H1 (cell line): ENCODE results near the gene STPG1. TPM values are rescaled to one million over a fixed set of nuclear protein-coding genes. Genes with fewer than 3 reads are reported as not detected.

ENCODE experiments used
- CTCF ChIA-PET: fragments of 300-600 bp; sonication (Branson Sonifier 250); formaldehyde crosslinking; loops from one replicate; lab custom pipeline; 2021; ENCODE audit not compliant: partially characterized antibody; lab: Charles Lee
- POLR2A ChIA-PET: fragments of 300-600 bp; sonication (Branson Sonifier 250); formaldehyde crosslinking; loops from one replicate; lab custom pipeline; 2021; ENCODE audit warnings: inconsistent platforms; ENCODE audit not compliant: partially characterized antibody; lab: Charles Lee
- DNase-seq, 2 experiments: peaks; one replicate each; pipeline versions ENCODE4 v3.0.0 to v3.0.0-alpha.2; 2010 to 2022; ENCODE audit warnings: low spot score in 2 of 2, low read depth in 1 of 2, mixed read lengths in 1 of 2
- FAIRE-seq: peaks from 2 replicates; lab custom pipeline; 2011; peaks lifted over from hg19 to GRCh38; lab: Jason Lieb, UNC
- H2AFZ ChIP-seq: 2 replicates; pipeline ENCODE4 v1.8.1; 2012; ENCODE audit warnings: low read length, inconsistent platforms
- H2AK5ac ChIP-seq: 2 replicates; pipeline ENCODE4 v1.6.1; 2013; ENCODE audit warnings: low read depth, low read length
- H2BK120ac ChIP-seq: replicated peaks from 2 replicates; pipeline ENCODE3; 2013; ENCODE audit warnings: low read depth, low read length, inconsistent platforms
- H2BK12ac ChIP-seq: 2 replicates; pipeline ENCODE4 v1.6.1; 2013; ENCODE audit warnings: low read depth, low read length
- H2BK15ac ChIP-seq: 2 replicates; pipeline ENCODE4 v1.6.1; 2013; ENCODE audit warnings: low read length
- H2BK20ac ChIP-seq: 2 replicates; pipeline ENCODE4 v1.6.1; 2013; ENCODE audit warnings: low read length
- H2BK5ac ChIP-seq: 2 replicates; pipeline ENCODE4 v1.6.1; 2013; ENCODE audit warnings: low read depth, low read length
- H3K14ac ChIP-seq: 2 replicates; pipeline ENCODE4 v1.6.1; 2013; ENCODE audit warnings: inconsistent platforms; ENCODE audit not compliant: insufficient read length
- H3K18ac ChIP-seq: 2 replicates; pipeline ENCODE4 v1.6.1; 2013; ENCODE audit warnings: low read length; ENCODE audit errors: extremely low read depth
- H3K23ac ChIP-seq: 2 replicates; pipeline ENCODE4 v1.6.1; 2013; ENCODE audit warnings: inconsistent platforms; ENCODE audit not compliant: insufficient read length
- H3K23me2 ChIP-seq: 2 replicates; pipeline ENCODE4 v1.6.1; 2013; ENCODE audit warnings: low read depth, low read length
- H3K27ac ChIP-seq: 2 replicates; pipeline ENCODE4 v1.6.1; 2011; ENCODE audit warnings: low read depth, low read length, inconsistent platforms
- H3K27me3 ChIP-seq, 4 experiments: replicated peaks in 1 of 4; 1 replicate in 1 of 4; 2 replicates in 3 of 4; pipeline versions ENCODE4 v1.6.1 to v1.8.1; 2011 to 2013; ENCODE audit warnings: low read length in 3 of 4, mild to moderate bottlenecking in 3 of 4, inconsistent platforms in 2 of 4, mixed read lengths in 2 of 4, moderate library complexity in 1 of 4; ENCODE audit not compliant: control insufficient read depth in 3 of 4, insufficient read depth in 3 of 4; ENCODE audit errors: extremely low read depth in 1 of 4
- H3K36me3 ChIP-seq, 4 experiments: 2 replicates each; pipeline versions ENCODE4 v1.6.1 to v1.8.1; 2011 to 2013; ENCODE audit warnings: mild to moderate bottlenecking in 4 of 4, low read length in 3 of 4, moderate library complexity in 2 of 4, control low read depth in 1 of 4, inconsistent platforms in 1 of 4; ENCODE audit not compliant: insufficient read depth in 4 of 4, control insufficient read depth in 2 of 4
- H3K4ac ChIP-seq: replicated peaks from 2 replicates; pipeline ENCODE3; 2013; ENCODE audit warnings: low read length, low read depth, mixed read lengths, inconsistent platforms; ENCODE audit not compliant: insufficient read length
- H3K4me1 ChIP-seq, 4 experiments: replicated peaks in 1 of 4; 1 replicate in 1 of 4; 2 replicates in 3 of 4; pipeline versions ENCODE4 v1.6.1 to v1.8.1; 2011 to 2013; ENCODE audit warnings: low read length in 3 of 4, inconsistent platforms in 2 of 4, mixed read lengths in 1 of 4; ENCODE audit not compliant: insufficient read depth in 4 of 4, control insufficient read depth in 3 of 4
- H3K4me2 ChIP-seq, 2 experiments: 2 replicates each; pipeline versions ENCODE4 v1.6.1 to v1.8.1; 2011 to 2013; ENCODE audit warnings: low read depth in 2 of 2, low read length in 2 of 2, control low read depth in 1 of 2, inconsistent platforms in 1 of 2, mild to moderate bottlenecking in 1 of 2; ENCODE audit not compliant: insufficient read depth in 1 of 2
- H3K4me3 ChIP-seq, 4 experiments: fragments of 200-600, 300-600 bp in 1 of 4; sonication (generic), shearing (Covaris generic), sonication (Bioruptor Twin) in 1 of 4; 2 replicates each; pipeline versions ENCODE4 v1.5.1 to v1.8.1; 2011 to 2016; ENCODE audit warnings: low read length in 4 of 4, low read depth in 3 of 4, control low read depth in 2 of 4, inconsistent platforms in 2 of 4, mild to moderate bottlenecking in 2 of 4, mixed read lengths in 1 of 4, moderate library complexity in 1 of 4; ENCODE audit not compliant: insufficient read depth in 2 of 4; ENCODE audit errors: extremely low read depth in 1 of 4
- H3K56ac ChIP-seq: replicated peaks from 2 replicates; pipeline ENCODE3; 2013; ENCODE audit warnings: low read depth, mild to moderate bottlenecking, mixed read lengths, low read length, inconsistent platforms; ENCODE audit not compliant: insufficient read length
- H3K79me1 ChIP-seq: 2 replicates; pipeline ENCODE4 v1.6.1; 2013; ENCODE audit warnings: low read depth, low read length, control low read depth
- H3K79me2 ChIP-seq, 2 experiments: 2 replicates each; pipeline versions ENCODE4 v1.6.1 to v1.8.1; 2012 to 2013; ENCODE audit warnings: low read length in 2 of 2, mild to moderate bottlenecking in 2 of 2, inconsistent platforms in 1 of 2; ENCODE audit not compliant: insufficient read depth in 2 of 2, control insufficient read depth in 1 of 2
- H3K9ac ChIP-seq, 4 experiments: replicated peaks in 1 of 4; 1 replicate in 1 of 4; 2 replicates in 3 of 4; pipeline versions ENCODE4 v1.6.1 to v1.8.1; 2011 to 2013; ENCODE audit warnings: low read depth in 3 of 4, low read length in 3 of 4, control low read depth in 2 of 4, mild to moderate bottlenecking in 2 of 4, moderate library complexity in 2 of 4, inconsistent platforms in 1 of 4; ENCODE audit errors: extremely low read depth in 1 of 4
- H3K9me3 ChIP-seq, 2 experiments: 2 replicates each; pipeline versions ENCODE4 v1.6.1 to v1.8.1; 2012 to 2013; ENCODE audit warnings: mild to moderate bottlenecking in 2 of 2, moderate library complexity in 2 of 2, control low read depth in 1 of 2, inconsistent platforms in 1 of 2, low read depth in 1 of 2, low read length in 1 of 2, mixed read lengths in 1 of 2; ENCODE audit not compliant: insufficient read depth in 2 of 2
- H4K20me1 ChIP-seq, 2 experiments: replicated peaks in 1 of 2; 2 replicates each; pipeline versions ENCODE3 to v1.8.1; 2011 to 2013; ENCODE audit warnings: inconsistent platforms in 2 of 2, low read length in 2 of 2, mild to moderate bottlenecking in 1 of 2; ENCODE audit not compliant: insufficient read depth in 2 of 2, control insufficient read depth in 1 of 2
- H4K5ac ChIP-seq: 2 replicates; pipeline ENCODE4 v1.6.1; 2013; ENCODE audit warnings: low read length, low read depth, mixed read lengths, inconsistent platforms; ENCODE audit not compliant: insufficient read length
- H4K8ac ChIP-seq: 2 replicates; pipeline ENCODE4 v1.8.0; 2013; ENCODE audit warnings: mild to moderate bottlenecking, moderate library complexity, low read length, inconsistent platforms; ENCODE audit not compliant: insufficient read depth; ENCODE audit errors: extremely low read depth
- H4K91ac ChIP-seq: replicated peaks from 2 replicates; pipeline ENCODE3; 2013; ENCODE audit warnings: low read length, mixed read lengths, inconsistent platforms; ENCODE audit not compliant: insufficient read length
- BACH1 ChIP-seq: IDR thresholded peaks from 2 replicates; pipeline ENCODE4 v1.6.1; 2012; ENCODE audit warnings: low read length, improper control_type of control experiment
- CHD1 ChIP-seq: IDR thresholded peaks from 2 replicates; pipeline ENCODE4 v1.6.1; 2012; ENCODE audit warnings: low read depth, low read length, improper control_type of control experiment
- CTBP2 ChIP-seq: IDR thresholded peaks from 2 replicates; pipeline ENCODE4 v1.7.0; 2011; ENCODE audit warnings: borderline replicate concordance, mild to moderate bottlenecking, moderate library complexity, mixed read lengths, low read length; ENCODE audit not compliant: insufficient read depth, insufficient read length
- EZH2 ChIP-seq: fragments of 200-600 bp; sonication (generic); IDR thresholded peaks from 2 replicates; pipeline ENCODE4 v1.7.1; 2012; ENCODE audit warnings: low read depth, mild to moderate bottlenecking, moderate library complexity, low read length, inconsistent platforms; ENCODE audit not compliant: severe bottlenecking
- JUN ChIP-seq: IDR thresholded peaks from 2 replicates; pipeline ENCODE4 v1.6.1; 2011; ENCODE audit warnings: low read depth, mild to moderate bottlenecking, improper control_type of control experiment, low read length
- MAX ChIP-seq: IDR thresholded peaks from 2 replicates; pipeline ENCODE4 v1.6.1; 2012; ENCODE audit warnings: inconsistent platforms
- RXRA ChIP-seq: IDR thresholded peaks from 2 replicates; pipeline ENCODE4 v1.6.1; 2011; ENCODE audit warnings: low read depth, mild to moderate bottlenecking, low read length, moderate library complexity; ENCODE audit not compliant: insufficient read depth
- SIN3A ChIP-seq, 2 experiments: IDR thresholded peaks in 1 of 2; conservative IDR thresholded peaks in 1 of 2; 2 replicates each; pipeline ENCODE4 v1.6.1; 2011 to 2012; ENCODE audit warnings: low read length in 2 of 2, improper control_type of control experiment in 1 of 2, low read depth in 1 of 2, mild to moderate bottlenecking in 1 of 2
- SP4 ChIP-seq: IDR thresholded peaks from 2 replicates; pipeline ENCODE4 v1.6.1; 2012; ENCODE audit warnings: low read length, inconsistent platforms
- SUZ12 ChIP-seq: fragments of 200-600 bp; sonication (generic); IDR thresholded peaks from 2 replicates; pipeline ENCODE4 v1.6.1; 2012; ENCODE audit warnings: mild to moderate bottlenecking, inconsistent platforms, low read length, moderate library complexity, mixed read lengths
- TAF1 ChIP-seq: IDR thresholded peaks from 2 replicates; pipeline ENCODE4 v1.6.1; 2011; ENCODE audit warnings: mild to moderate bottlenecking, low read depth, low read length
- TAF7 ChIP-seq: optimal IDR thresholded peaks from 2 replicates; pipeline ENCODE3; 2011; ENCODE audit warnings: low read depth, mild to moderate bottlenecking, inconsistent platforms, low read length, moderate library complexity, borderline replicate concordance
- YY1 ChIP-seq: IDR thresholded peaks from 2 replicates; pipeline ENCODE4 v1.6.1; 2011; ENCODE audit warnings: low read depth, mild to moderate bottlenecking, low read length
- WGBS, 2 experiments: shearing (Covaris generic) in 1 of 2; methylation state at CpG; one replicate each; pipeline versions ENCODE4 v1.1.6 to v1.1.7; 2013 to 2015; ENCODE audit warnings: low lambda C conversion rate in 2 of 2, mixed read lengths in 2 of 2, inconsistent platforms in 1 of 2, low coverage in 1 of 2, missing lambda C conversion rate in 1 of 2; ENCODE audit not compliant: insufficient replicate concordance in 2 of 2, insufficient coverage in 1 of 2, insufficient read length in 1 of 2; ENCODE audit errors: extremely low coverage in 1 of 2, missing lambda C conversion rate in 1 of 2; 5-methylcytosine and 5-hydroxymethylcytosine counted together
- polyA plus RNA-seq, 7 experiments: library from polyadenylated mRNA; depleted of rRNA in 3 of 7; stranded (reverse) in 5 of 7; unstranded in 2 of 7; fragments of >200 nt in 5 of 7; fragments of 200-250 nt in 2 of 7; gene quantifications; 1 replicate in 5 of 7; 2 replicates in 1 of 7; 4 replicates in 1 of 7; pipeline versions ENCODE4 v1.2.1 to v1.2.3, GENCODE V29; 2011 to 2013; ENCODE audit warnings: missing spikeins in 2 of 7, mixed read lengths in 2 of 7
- total RNA-seq: library from RNA; stranded (reverse); fragmentation: NEBNext Ultra II Directional; extraction: Animal tissue kit (Norgen Biotek cat#: 25700); gene quantifications from 2 replicates; pipeline ENCODE4 v1.2.1, GENCODE V29; 2021
- TF ChIP-seq, protein P1 (sequence below): IDR thresholded peaks from 2 replicates; pipeline ENCODE4 v1.6.1; 2011; ENCODE audit warnings: low read depth, mild to moderate bottlenecking, low read length; ENCODE audit not compliant: insufficient read depth

Gene STPG1
- total and polyA plus RNA-seq, 2 of the 8 experiments (the other 6 are each of a cell fraction or from before 2014, with no cell fraction given) = 10.3 to 11.2 TPM

DNA sequence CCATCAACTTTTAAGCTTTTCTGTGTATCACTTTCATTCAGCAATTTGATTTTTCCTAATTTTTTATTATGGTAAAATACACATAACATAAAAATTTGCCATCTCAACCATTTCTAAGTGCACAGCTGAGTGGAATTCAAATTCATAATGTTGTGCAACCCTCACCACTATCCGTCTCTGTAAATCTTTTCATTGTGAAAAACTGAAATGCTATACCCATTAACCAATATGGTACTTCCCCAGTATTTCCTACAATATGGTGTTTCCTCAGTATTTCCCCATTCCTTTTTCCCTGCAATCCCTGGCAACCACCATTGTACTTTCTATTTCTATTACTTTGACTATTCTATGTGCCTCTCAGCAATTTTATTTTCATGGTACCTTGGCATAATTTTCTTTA lies 6.8 kb downstream of the STPG1 start:
- Histone ChIP-seq H3K79me2 (no peaks in the 10 kb centered on the region), H3K4me3 (no peak overlapping the region), H3K4me1 (no peaks in the 10 kb centered on the region), H3K23me2 (no peaks in the 10 kb centered on the region), H3K56ac (no peak overlapping the region), H3K9ac (no peak overlapping the region), H4K20me1 (no peaks in the 10 kb centered on the region), H3K9me3 (no peaks in the 10 kb centered on the region), H2BK15ac (no peak overlapping the region), H3K18ac (no peak overlapping the region), H3K79me1 (no peaks in the 10 kb centered on the region), H2BK12ac (no peak overlapping the region), H3K4ac (no peak overlapping the region), H2BK5ac (no peak overlapping the region), H3K27me3 (no peaks in the 10 kb centered on the region), H4K91ac (no peak overlapping the region), H3K14ac (no peak overlapping the region), H3K4me2 (no peak overlapping the region), H3K23ac (no peak overlapping the region), H3K36me3 (no peaks in the 10 kb centered on the region), H2BK120ac (no peak overlapping the region), H2AFZ (no peak overlapping the region), H2BK20ac (no peak overlapping the region), H2AK5ac (no peak overlapping the region), H3K27ac (no peak overlapping the region), H4K5ac (no peak overlapping the region), H4K8ac (no peak overlapping the region)
- ChIA-PET CTCF (no interaction called here), POLR2A (no interaction called here)
- no peak for FAIRE-seq
- 90% methylated on average over 1 of the region's 1 CpG; no CpG with 5 or more reads in 1 of the 2 experiments for WGBS, 2 experiments
- TF ChIP-seq SP4 (no peak), TAF7 (no peak), YY1 (no peak), RXRA (no peak), CTBP2 (no peak), EZH2 (no peak), SUZ12 (no peak), CHD1 (no peak), BACH1 (no peak), TAF1 (no peak), MAX (no peak), SIN3A (conservative IDR thresholded peaks at IDR 0.05 in 1 of 2, IDR thresholded peaks at IDR 0.05 in 1 of 2; ENCODE audit: low read depth in 1 of 2, low read length in 2 of 2) (no peak), JUN (no peak)
- TF ChIP-seq, protein P1, sequence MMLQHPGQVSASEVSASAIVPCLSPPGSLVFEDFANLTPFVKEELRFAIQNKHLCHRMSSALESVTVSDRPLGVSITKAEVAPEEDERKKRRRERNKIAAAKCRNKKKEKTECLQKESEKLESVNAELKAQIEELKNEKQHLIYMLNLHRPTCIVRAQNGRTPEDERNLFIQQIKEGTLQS = no peak
- no peak for DNase-seq
